Measurements from ENCODE around the gene NMRK2.

- TF ChIP-seq CTCF (IDR thresholded peaks at IDR 0.05): no peak
- no peak for TF ChIP-seq POLR2A (IDR thresholded peaks at IDR 0.05)
Measured at GRCh38 chr19:3975637-3976087, 42.8 kb downstream of the NMRK2 start.
